ENCODE results near the gene ZP1.
"Not testable (repeated sequence)": the region's sequence is repeated elsewhere in the genome, so short reads cannot be mapped to it uniquely, and the experiment has no call there.

The ZP1 gene

GRCh38 chr11:60878245-60879101, 11.1 kb downstream of the ZP1 start:
- no peak for DNase-seq

- no peak for DNase-seq
Observed at GRCh38 chr11:60879104-60879503, 11.8 kb downstream of the ZP1 start.

- no peak for DNase-seq
Observed at GRCh38 chr11:60879971-60880588, 12.7 kb downstream of the ZP1 start.

GRCh38 chr11:60880643-60881282, 13.4 kb downstream of the ZP1 start:
- no peak for DNase-seq

- no peak for DNase-seq
Observed at GRCh38 chr11:60887556-60887955, 20.2 kb downstream of the ZP1 start.

GRCh38 chr11:60889869-60890311, 22.5 kb downstream of the ZP1 start:
- DNase-seq: no peak

GRCh38 chr11:60890696-60891095, 23.4 kb downstream of the ZP1 start:
- DNase-seq: no peak

- no peak for DNase-seq
Observed at GRCh38 chr11:60891103-60891741, 23.9 kb downstream of the ZP1 start.

- no peak for DNase-seq
Observed at GRCh38 chr11:60895687-60896086, 28.3 kb downstream of the ZP1 start.

- no peak for DNase-seq
Observed at GRCh38 chr11:60897496-60897895, 30.2 kb downstream of the ZP1 start.

GRCh38 chr11:60899046-60899936, 31.9 kb downstream of the ZP1 start:
- no peak for DNase-seq

- DNase-seq: no peak
Observed at GRCh38 chr11:60899977-60900376, 32.6 kb downstream of the ZP1 start.

GRCh38 chr11:60900673-60901404, 33.5 kb downstream of the ZP1 start:
- no peak for DNase-seq

- no peak for DNase-seq
Observed at GRCh38 chr11:60902625-60903024, 35.3 kb downstream of the ZP1 start.

- no peak for DNase-seq
Observed at GRCh38 chr11:60905047-60905446, 37.7 kb downstream of the ZP1 start.

- DNase-seq: no peak
Observed at GRCh38 chr11:60905551-60906113, 38.3 kb downstream of the ZP1 start.

GRCh38 chr11:60906132-60906972, 39.0 kb downstream of the ZP1 start, which contains the start of gene PRPF19:
PRPF19 (minus strand) TSS chr11:60906585; CDS start chr11:60906382, 203 bp downstream.
- DNase-seq: peak; percentile 63

GRCh38 chr11:60908803-60909202, 41.5 kb downstream of the ZP1 start:
- DNase-seq: no peak

- not testable (repeated sequence) for DNase-seq
Observed at GRCh38 chr11:60909680-60910280, 42.4 kb downstream of the ZP1 start.

- DNase-seq: no peak
Observed at GRCh38 chr11:60910281-60910687, 42.9 kb downstream of the ZP1 start.

All from cortex of kidney (tissue), 1 donor.